ENCODE results near the gene FADS2. TPM values are rescaled to one million over a fixed set of nuclear protein-coding genes. Genes with fewer than 3 reads are reported as not detected.

The FADS2 gene
- total RNA-seq, 1 experiment from 2014 or later: 36.3 TPM

DNA sequence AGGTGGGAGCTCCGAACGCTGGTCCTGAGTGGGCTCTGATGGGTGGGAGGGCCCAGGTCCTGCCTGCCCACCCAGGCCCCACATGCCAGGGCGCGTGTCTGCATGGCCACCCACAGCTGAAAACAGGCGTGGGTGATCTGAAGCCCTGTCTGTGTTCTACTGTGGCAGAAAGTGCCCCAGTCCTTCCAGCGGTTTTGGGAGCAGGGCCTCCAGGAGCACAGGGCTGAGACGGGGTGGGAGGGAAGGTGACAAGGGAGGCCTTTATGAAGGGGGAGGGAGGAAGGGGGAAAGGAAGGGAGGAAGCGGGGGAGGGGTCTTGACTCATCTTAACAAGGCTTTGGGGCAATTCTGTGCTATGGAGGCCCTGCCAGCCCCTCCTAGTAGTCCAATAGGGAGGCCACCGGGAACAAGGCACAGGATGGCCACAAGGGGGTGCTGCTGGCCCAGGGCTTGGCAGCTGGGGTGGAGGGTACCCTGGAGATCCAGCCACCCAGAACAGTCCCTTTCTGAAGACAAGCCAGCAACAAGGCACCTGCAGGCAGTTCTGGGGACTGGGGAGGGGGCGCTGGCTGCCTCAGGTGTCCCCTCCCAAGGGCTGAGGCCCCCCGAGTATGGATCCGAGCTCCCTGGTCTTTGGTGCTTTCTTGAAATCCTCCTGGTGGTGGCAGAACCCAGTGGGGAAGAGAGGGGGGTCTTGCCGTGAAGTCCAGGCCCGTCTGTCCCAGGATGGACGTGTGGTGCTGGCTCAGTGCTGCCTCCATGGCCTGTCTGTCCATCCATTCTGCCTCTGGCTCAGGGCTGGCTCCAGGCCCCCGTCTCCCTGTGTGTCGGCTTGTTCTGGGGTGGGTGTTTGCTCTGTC, 69.5 kb downstream of the FADS2 start:
- no peaks in the 10 kb centered on the region for H3K36me3 ChIP-seq (ENCODE audit: control insufficient read depth, insufficient read depth, low read length)
- CTCF ChIA-PET: interaction anchor here (0.6 to 7.2 kb wide), 14 partner anchors 16 to 533 kb away, joined by 3 to 274 read pairs (median 7); partner anchors contain the start of genes BEST1 and FTH1
- Mint-ChIP-seq H3K4me3 (ENCODE audit: unreplicated experiment) (no peak overlapping the region), H3K27ac (ENCODE audit: unreplicated experiment) (no peak overlapping the region), H3K27me3 (ENCODE audit: insufficient read depth, unreplicated experiment) (no peaks in the 10 kb centered on the region), H3K36me3 (ENCODE audit: insufficient read depth, unreplicated experiment) (peaks cover 6% of the 10 kb centered on the region), H3K4me1 (ENCODE audit: low read depth, unreplicated experiment) (no peaks in the 10 kb centered on the region), H3K9me3 (ENCODE audit: unreplicated experiment) (no peaks in the 10 kb centered on the region)
- H3K27me3 ChIP-seq (replicated peaks; ENCODE audit: control insufficient read depth, insufficient read depth, low read length): no peaks in the 10 kb centered on the region
- DNase-seq: peak; percentile 79 to 90
- H3K4me1 ChIP-seq: no peaks in the 10 kb centered on the region
- intact Hi-C loops (cut with micrococcal nuclease; ENCODE audit: unreplicated experiment): loop anchor here (1.0 kb wide), 2 partner anchors 26 to 185 kb away; no protein-coding TSS in a partner anchor
- H3K4me3 ChIP-seq (ENCODE audit: low read depth, low read length): no peak overlapping the region
- POLR2A ChIA-PET: interaction anchor here (0.7 to 0.9 kb wide), 2 partner anchors 50 to 81 kb away, joined by 3 read pairs; partner anchors contain the start of gene FADS1
- TF ChIP-seq, protein P1, sequence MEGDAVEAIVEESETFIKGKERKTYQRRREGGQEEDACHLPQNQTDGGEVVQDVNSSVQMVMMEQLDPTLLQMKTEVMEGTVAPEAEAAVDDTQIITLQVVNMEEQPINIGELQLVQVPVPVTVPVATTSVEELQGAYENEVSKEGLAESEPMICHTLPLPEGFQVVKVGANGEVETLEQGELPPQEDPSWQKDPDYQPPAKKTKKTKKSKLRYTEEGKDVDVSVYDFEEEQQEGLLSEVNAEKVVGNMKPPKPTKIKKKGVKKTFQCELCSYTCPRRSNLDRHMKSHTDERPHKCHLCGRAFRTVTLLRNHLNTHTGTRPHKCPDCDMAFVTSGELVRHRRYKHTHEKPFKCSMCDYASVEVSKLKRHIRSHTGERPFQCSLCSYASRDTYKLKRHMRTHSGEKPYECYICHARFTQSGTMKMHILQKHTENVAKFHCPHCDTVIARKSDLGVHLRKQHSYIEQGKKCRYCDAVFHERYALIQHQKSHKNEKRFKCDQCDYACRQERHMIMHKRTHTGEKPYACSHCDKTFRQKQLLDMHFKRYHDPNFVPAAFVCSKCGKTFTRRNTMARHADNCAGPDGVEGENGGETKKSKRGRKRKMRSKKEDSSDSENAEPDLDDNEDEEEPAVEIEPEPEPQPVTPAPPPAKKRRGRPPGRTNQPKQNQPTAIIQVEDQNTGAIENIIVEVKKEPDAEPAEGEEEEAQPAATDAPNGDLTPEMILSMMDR (IDR thresholded peaks at IDR 0.05; ENCODE audit: insufficient read depth in 1 of 2, low read depth in 1 of 2, low read length in 1 of 2, severe bottlenecking in 1 of 2, unreplicated experiment in 1 of 2): peak; percentile 95 to 96
- no TSS peak for BruUV-seq (replicated peaks)
- H3K9me3 ChIP-seq: no peaks in the 10 kb centered on the region

DNA sequence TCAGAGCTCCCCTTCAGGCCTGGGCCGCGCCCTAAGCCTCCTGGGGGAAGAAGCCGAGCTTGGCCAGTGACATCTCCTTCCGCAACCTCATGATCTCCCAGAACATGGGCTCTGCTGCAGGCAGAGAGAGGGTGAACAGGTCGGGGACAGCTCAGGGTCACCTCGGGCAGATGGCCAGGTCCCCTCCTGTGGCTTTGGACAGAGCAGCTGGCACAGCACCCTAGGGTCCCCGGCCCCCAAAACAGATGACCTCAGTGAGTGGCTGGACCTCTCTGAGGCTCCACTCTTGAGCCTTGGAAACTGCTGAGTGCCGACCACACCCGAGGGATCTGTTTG, 70.1 kb downstream of the FADS2 start:
- H3K4me3 Mint-ChIP-seq (ENCODE audit: unreplicated experiment): no peak overlapping the region
- POLR2A ChIA-PET: interaction anchor here (0.9 to 1.4 kb wide), 2 partner anchors 50 to 51 kb away, joined by 3 to 4 read pairs; no protein-coding TSS in a partner anchor
- CTCF ChIA-PET: interaction anchor here (0.6 to 7.2 kb wide), 17 partner anchors 17 to 1648 kb away, joined by 3 to 274 read pairs (median 7); partner anchors contain the start of genes BEST1 and FTH1
- no peaks in the 10 kb centered on the region for H3K4me1 Mint-ChIP-seq (ENCODE audit: low read depth, unreplicated experiment)
- intact Hi-C loops (cut with micrococcal nuclease; ENCODE audit: unreplicated experiment): no loop called here
- TF ChIP-seq, protein P1 (IDR thresholded peaks at IDR 0.05; ENCODE audit: insufficient read depth in 1 of 2, low read depth in 1 of 2, low read length in 1 of 2, severe bottlenecking in 1 of 2, unreplicated experiment in 1 of 2): no peak
- no peaks in the 10 kb centered on the region for H3K9me3 Mint-ChIP-seq (ENCODE audit: unreplicated experiment)
- no peak overlapping the region for H3K27ac Mint-ChIP-seq (ENCODE audit: unreplicated experiment)
- Histone ChIP-seq H3K4me1 (no peaks in the 10 kb centered on the region), H3K27me3 (replicated peaks; ENCODE audit: control insufficient read depth, insufficient read depth, low read length) (no peaks in the 10 kb centered on the region), H3K9me3 (no peaks in the 10 kb centered on the region), H3K36me3 (ENCODE audit: control insufficient read depth, insufficient read depth, low read length) (no peaks in the 10 kb centered on the region), H3K4me3 (ENCODE audit: low read depth, low read length) (no peak overlapping the region)
- no TSS peak for BruUV-seq (replicated peaks)
- peaks cover 6% of the 10 kb centered on the region for H3K36me3 Mint-ChIP-seq (ENCODE audit: insufficient read depth, unreplicated experiment)
- DNase-seq: no peak
- no peaks in the 10 kb centered on the region for H3K27me3 Mint-ChIP-seq (ENCODE audit: insufficient read depth, unreplicated experiment)

DNA sequence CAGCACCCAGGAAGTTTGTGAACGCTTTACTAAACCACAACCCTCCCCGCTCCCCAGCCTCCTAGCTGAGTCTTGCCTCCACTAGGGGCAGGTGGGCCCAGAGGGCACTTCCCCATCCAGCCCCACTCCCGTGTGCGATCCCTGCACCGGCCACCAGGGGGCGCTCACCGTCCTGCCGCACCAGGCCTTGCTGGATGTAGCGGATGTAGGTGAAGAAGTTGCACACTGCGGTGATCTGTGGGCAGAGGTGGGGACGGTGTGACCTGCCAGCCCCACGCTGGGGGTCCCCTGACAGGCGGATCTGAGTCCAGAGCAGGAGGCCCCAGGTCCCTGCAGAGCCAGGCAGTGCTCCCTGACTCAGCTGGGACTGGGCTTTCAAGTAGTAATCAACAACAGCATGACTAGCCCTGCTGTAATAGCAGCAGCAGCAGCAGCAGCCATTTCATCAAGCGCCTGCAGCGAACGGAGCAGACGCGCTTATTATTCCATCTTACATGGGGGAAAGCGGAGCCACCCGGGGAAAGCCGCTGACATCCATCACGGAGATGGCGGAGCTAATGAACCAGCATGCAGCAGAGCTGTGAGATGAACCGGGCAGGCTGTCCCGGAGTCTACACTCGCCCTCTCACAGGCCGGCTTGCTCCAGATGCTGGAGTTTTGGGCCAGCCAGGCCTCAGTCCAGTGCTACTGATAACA, 71.2 kb downstream of the FADS2 start:
- BruUV-seq (replicated peaks): no TSS peak
- H3K9me3 Mint-ChIP-seq (ENCODE audit: unreplicated experiment): no peaks in the 10 kb centered on the region
- no peaks in the 10 kb centered on the region for H3K27me3 ChIP-seq (replicated peaks; ENCODE audit: control insufficient read depth, insufficient read depth, low read length)
- no peak overlapping the region for H3K27ac Mint-ChIP-seq (ENCODE audit: unreplicated experiment)
- ChIA-PET POLR2A (interaction anchor here (0.6 to 1.4 kb wide), 3 partner anchors 24 to 50 kb away, joined by 3 to 4 read pairs (median 3); no protein-coding TSS in a partner anchor), CTCF (interaction anchor here (0.6 to 7.2 kb wide), 27 partner anchors 8 to 209 kb away, joined by 3 to 274 read pairs (median 6); partner anchors contain the start of genes BEST1, FADS3 and FTH1)
- H3K4me3 Mint-ChIP-seq (ENCODE audit: unreplicated experiment): no peak overlapping the region
- H3K4me1 ChIP-seq: no peaks in the 10 kb centered on the region
- no peak overlapping the region for H3K4me3 ChIP-seq (ENCODE audit: low read depth, low read length)
- TF ChIP-seq, protein P1 (IDR thresholded peaks at IDR 0.05; ENCODE audit: insufficient read depth in 1 of 2, low read depth in 1 of 2, low read length in 1 of 2, severe bottlenecking in 1 of 2, unreplicated experiment in 1 of 2): peak; percentile 100
- no peaks in the 10 kb centered on the region for H3K9me3 ChIP-seq
- intact Hi-C loops (cut with micrococcal nuclease; ENCODE audit: unreplicated experiment): loop anchor here (1.0 kb wide), 5 partner anchors 24 to 209 kb away; no protein-coding TSS in a partner anchor
- H3K4me1 Mint-ChIP-seq (ENCODE audit: low read depth, unreplicated experiment): no peaks in the 10 kb centered on the region
- peaks cover 6% of the 10 kb centered on the region for H3K36me3 Mint-ChIP-seq (ENCODE audit: insufficient read depth, unreplicated experiment)
- DNase-seq: peak; percentile 89 to 96
- no peaks in the 10 kb centered on the region for H3K27me3 Mint-ChIP-seq (ENCODE audit: insufficient read depth, unreplicated experiment)
- no peaks in the 10 kb centered on the region for H3K36me3 ChIP-seq (ENCODE audit: control insufficient read depth, insufficient read depth, low read length)

Data from Caco-2 (cell line).